ENCODE measurements around the gene OR8D4.
A peak's percentile ranks its signal among the peaks of the same experiment; 100 is the strongest.
"Not testable (repeated sequence)": the region's sequence is repeated elsewhere in the genome, so short reads cannot be mapped to it uniquely, and the experiment has no call there.

Gene OR8D4

DNA sequence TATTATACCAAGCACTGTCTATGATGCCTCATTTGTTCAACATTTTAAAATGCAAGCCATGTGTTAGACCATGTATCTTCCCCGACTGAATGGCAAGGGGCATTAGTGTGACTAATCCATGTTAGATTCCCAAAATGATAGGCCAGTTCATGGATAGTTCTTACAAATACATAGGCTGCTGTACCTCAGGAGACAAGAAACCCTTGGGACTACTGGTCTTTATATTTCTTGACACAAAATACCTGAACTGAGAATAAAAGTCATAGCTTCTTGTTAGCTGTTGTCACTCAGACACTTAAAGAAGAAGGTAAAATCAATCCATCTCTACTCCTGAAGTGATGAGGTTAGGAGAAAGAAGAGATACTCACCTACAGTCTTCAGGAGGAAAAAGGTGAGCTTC, at the start of gene OR8D4:
Gene OR8D4 (plus strand): TSS at position 301 of the 400 bp plus-strand sequence. CDS start 4,265 bp downstream, outside the sequence.
- no peak for DNase-seq

DNA sequence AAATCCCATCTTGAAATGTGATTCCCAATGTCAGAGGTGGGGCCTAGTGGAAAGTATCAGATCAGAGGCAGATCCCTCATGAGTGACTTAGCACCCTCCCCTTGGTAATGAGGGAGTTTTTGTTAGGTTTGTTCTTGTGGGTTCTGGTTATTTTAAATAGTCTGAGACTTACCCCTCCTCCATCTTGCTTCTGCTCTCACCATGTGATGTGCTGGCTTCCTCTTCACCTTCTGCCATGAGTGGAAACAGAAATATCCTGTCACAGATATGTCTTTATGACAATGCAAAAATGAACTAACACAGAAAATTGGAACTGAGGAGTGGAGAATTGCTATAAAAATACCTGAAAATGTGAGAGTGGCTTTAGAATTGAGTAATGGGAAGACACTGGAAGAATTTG, 49.6 kb upstream of the OR8D4 start:
- DNase-seq, result no peak

GRCh38 chr11:123853038-123853437, 48.9 kb upstream of the OR8D4 start:
- no peak for DNase-seq

DNA sequence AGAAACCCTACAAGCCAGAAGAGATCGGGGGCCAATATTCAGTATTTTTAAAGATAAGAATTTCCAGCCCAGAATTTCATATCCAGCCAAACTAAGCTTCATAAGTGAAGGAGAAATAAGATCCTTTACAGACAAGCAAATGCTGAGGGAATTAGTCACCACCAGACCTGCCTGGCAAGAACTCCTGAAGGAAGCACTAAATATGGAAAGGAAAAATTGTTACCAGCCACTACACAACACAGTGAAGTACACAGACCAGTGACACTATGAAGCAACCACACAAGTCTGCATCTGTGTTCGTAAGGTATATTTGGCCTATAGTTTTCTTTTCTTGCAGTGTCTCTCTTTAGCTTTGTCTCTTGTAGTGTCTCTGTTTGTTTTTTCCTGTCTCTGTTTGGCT, 45.5 kb upstream of the OR8D4 start:
- DNase-seq, result no peak

GRCh38 chr11:123859731-123860130, 42.2 kb upstream of the OR8D4 start:
- no peak for DNase-seq

DNA sequence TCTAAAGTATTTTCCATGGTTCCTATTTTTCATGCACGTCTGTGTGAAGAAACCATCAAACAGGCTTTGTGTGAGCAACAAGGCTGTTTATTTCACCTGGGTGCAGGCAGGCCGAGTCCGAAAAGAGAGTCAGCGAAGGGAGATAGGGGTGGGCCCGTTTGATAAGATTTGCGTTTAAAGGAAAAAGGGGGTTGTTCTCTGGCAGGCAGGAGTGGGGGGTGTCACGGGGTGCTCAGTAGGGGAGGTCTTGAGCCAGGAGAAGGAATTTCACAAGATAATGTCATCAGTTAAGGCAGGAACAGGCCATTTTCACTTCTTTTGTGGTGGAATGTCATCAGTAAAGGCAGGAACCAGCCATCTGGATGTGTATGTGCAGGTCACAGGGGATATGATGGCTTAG, 36.7 kb upstream of the OR8D4 start:
- DNase-seq, result not testable (repeated sequence)

- DNase-seq, result not testable (repeated sequence)
Observed at GRCh38 chr11:123867795-123868194, 34.2 kb upstream of the OR8D4 start.

GRCh38 chr11:123880912-123881311, 21.1 kb upstream of the OR8D4 start:
- DNase-seq, result no peak

DNA sequence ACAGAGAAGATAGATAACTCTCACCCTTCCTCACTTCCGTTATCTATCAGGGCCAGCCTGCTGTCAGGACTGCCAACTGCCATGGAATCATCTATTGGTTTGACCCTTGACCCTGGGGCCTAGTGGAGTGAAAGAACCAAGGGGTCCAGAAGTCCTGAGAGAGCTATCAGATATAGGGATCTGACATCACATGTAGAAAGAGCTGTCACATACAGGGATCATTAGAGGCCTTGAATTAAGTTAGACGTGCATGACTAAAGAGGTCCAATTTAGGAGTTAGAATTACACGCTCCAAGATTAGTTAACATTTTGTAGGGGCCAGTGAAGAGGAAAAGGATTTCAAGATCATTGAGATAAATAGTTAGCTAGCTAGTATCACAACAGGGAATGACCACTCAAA, 16.4 kb upstream of the OR8D4 start, which contains the start of gene TMEM225:
Gene TMEM225 (minus strand): TSS at position 101 of the 400 bp plus-strand sequence. CDS start 245 bp downstream, outside the sequence.
- no peak for DNase-seq

DNA sequence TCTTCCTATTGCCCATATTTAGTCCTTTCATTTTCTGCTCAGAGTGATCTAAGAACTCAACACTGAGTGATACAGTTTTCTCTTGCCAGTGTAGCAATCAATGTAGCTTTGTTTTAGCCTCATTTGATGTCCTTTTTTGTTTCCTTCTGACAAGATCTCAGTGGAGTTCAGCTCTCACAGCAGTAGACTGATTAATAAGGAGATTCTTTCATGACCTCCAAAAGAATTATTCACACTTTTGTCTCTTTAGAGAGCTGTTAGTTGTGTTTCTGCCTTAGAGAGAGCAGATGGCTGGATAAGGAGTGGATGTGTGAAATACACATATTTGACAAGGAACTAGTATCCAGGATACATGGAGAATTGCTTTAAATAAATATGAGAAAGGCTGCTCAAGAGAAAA, 9.9 kb upstream of the OR8D4 start:
- DNase-seq, result no peak

GRCh38 chr11:123899792-123900191, 2.2 kb upstream of the OR8D4 start:
- DNase-seq, result no peak

GRCh38 chr11:123903932-123904331, 2.0 kb downstream of the OR8D4 start:
- no peak for DNase-seq

GRCh38 chr11:123904932-123905331, 3.0 kb downstream of the OR8D4 start:
- DNase-seq, result no peak

DNA sequence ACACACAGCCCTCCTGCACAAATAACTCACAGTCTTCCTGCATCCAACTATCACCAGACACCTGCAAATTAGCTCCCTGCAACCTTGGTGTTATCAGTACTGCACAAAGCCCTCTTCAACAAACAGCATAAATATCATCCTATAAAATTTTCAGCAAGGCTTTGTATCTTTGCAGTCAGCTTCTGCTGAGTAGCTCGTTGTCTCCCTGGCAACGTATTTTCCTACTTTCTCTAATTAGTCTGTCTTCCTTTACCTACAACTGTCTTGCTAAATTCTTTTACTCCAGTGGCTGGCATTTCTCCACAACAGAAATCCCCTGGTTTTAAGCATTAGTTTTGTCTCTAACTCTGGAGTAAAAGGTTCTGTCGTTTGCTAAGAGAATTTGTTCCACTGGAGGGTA, 3.9 kb downstream of the OR8D4 start:
- DNase-seq, result peak in 4 of 56 donors; percentile 0 to 2 (median 2)

GRCh38 chr11:123920943-123921342, 19.0 kb downstream of the OR8D4 start:
- DNase-seq, result no peak

DNA sequence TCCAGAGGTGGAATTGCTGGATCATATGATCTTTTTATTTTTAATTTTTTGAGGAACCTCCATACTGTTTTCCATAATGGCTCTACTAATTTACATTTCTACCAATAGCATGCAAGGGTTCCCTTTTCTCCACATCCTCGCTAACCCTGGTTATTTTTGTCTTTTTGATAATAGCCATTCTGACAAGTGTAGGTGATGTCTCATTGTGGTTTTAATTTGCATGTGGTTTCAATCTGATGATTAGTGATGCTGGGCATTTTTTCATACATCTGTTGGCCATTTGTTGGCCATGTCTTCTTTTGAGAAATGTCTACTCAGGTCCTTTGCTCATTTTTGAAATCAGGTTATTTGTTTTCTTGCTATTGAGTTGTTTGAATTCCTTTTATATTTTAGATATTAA, 22.1 kb downstream of the OR8D4 start:
- DNase-seq, result no peak

DNA sequence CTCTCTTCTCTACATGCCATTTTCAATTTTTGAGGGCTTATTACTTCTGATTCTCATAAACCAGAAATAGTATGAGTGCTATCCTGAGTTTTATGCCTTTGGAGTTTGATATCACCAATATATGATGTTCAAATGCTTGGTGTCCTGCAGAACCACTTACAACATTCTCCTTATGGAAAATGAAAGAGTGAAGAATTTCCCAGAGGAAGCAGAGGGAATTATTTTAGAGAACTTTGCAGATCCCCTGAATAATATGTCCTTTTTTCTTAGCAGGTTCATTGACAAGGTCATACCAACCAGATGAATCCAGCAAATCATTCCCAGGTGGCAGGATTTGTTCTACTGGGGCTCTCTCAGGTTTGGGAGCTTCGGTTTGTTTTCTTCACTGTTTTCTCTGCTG, 37.4 kb downstream of the OR8D4 start, which contains the start of gene OR4D5:
Gene OR4D5 (plus strand): TSS at position 301 of the 400 bp plus-strand sequence. CDS start 0 bp downstream, at position 301.
- DNase-seq, result no peak

- DNase-seq, result no peak
Observed at GRCh38 chr11:123942413-123942812, 40.4 kb downstream of the OR8D4 start.

- DNase-seq, result no peak
Observed at GRCh38 chr11:123943738-123944137, 41.8 kb downstream of the OR8D4 start, which contains the start of gene OR6T1. OR6T1 (minus strand) TSS chr11:123943838; CDS start chr11:123943838, 0 bp downstream.

DNA sequence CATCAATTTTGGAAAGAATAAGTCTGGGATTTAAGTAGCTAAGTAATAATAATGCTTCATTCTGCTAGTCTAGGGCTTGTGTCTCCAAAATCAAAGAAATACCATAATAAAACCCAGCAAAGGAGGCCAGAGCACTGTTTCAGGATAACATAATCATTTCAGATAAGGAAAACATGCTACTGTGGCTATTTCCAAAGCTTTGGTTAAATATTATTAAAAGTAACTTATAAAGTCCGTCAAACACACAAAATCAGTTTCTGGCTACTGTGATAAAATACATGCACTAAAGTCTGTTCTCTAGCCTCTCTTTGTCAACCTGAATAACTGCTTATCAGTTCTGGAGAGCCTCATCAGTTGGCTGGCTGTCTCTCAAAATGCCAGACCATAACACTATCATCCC, 43.2 kb downstream of the OR8D4 start:
- no peak for DNase-seq

DNA sequence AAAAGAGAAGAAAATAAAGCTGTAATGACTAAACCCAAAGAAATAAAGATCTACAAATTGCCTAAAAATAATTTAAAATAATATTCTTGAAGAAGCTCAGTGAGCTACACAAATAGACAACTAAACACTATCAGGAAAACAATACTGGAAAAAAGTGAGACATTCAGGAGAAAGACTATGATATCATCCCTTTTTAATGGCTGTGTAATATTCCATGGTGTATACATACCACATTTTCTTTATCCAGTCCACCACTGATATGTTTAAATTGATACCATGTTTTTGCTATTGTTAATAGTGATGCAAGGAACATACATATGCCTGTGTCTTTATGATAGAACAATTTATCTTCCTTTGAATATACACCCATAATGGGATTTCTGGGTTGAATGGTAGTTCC, 54.8 kb downstream of the OR8D4 start:
- DNase-seq, result no peak

Data from nucleus accumbens (tissue), 56 donors.